Karpas-422 (cell line): ENCODE data around the gene PTPRD. TPM values are rescaled to one million over a fixed set of nuclear protein-coding genes. Genes with fewer than 3 reads are reported as not detected.

Source experiments
- DNase-seq: peaks from one replicate; pipeline ENCODE4 v3.0.0-alpha.2; 2015
- H2AFZ ChIP-seq: fragments of 200-600 bp; sonication (generic); 2 replicates; pipeline ENCODE4 v1.6.1; 2014; ENCODE audit warnings: antibody characterized with exemption, low read length, mixed read lengths
- H3K27ac ChIP-seq: fragments of 200-600 bp; sonication (generic); 2 replicates; pipeline ENCODE4 v1.5.1; 2014; ENCODE audit warnings: mild to moderate bottlenecking, low read length, moderate library complexity
- H3K27me3 ChIP-seq: fragments of 200-600 bp; sonication (generic); 2 replicates; pipeline ENCODE4 v1.6.1; 2014; ENCODE audit warnings: low read length, mixed read lengths
- H3K36me3 ChIP-seq: fragments of 200-600 bp; sonication (generic); 2 replicates; pipeline ENCODE4 v1.6.1; 2014; ENCODE audit warnings: low read length, mixed read lengths; ENCODE audit not compliant: insufficient read depth
- H3K4me1 ChIP-seq: fragments of 200-600 bp; sonication (generic); 2 replicates; pipeline ENCODE4 v1.6.1; 2014; ENCODE audit warnings: mild to moderate bottlenecking, low read length, mixed read lengths
- H3K4me2 ChIP-seq: fragments of 200-600 bp; sonication (generic); 2 replicates; pipeline ENCODE4 v1.6.1; 2014; ENCODE audit warnings: low read length, low read depth, mild to moderate bottlenecking; ENCODE audit not compliant: poor library complexity, severe bottlenecking
- H3K4me3 ChIP-seq: fragments of 200-600 bp; sonication (generic); 2 replicates; pipeline ENCODE4 v1.5.1; 2014; ENCODE audit warnings: mild to moderate bottlenecking, antibody characterized with exemption, low read length, mixed read lengths
- H3K79me2 ChIP-seq: fragments of 200-600 bp; sonication (generic); 2 replicates; pipeline ENCODE4 v1.6.1; 2014; ENCODE audit warnings: mild to moderate bottlenecking, low read length, mixed read lengths
- H3K9ac ChIP-seq: fragments of 200-600 bp; sonication (generic); 2 replicates; pipeline ENCODE4 v1.6.0; 2014; ENCODE audit warnings: low read length
- H3K9me2 ChIP-seq: fragments of 200-600 bp; sonication (generic), shearing (Covaris generic); replicated peaks from 2 replicates; pipeline ENCODE4 v1.6.0; 2014; ENCODE audit warnings: mild to moderate bottlenecking, low read length, moderate library complexity; ENCODE audit not compliant: insufficient read depth
- H3K9me3 ChIP-seq: fragments of 300-700, 200-600 bp; sonication (generic); 2 replicates; pipeline ENCODE4 v1.6.1; 2014; ENCODE audit warnings: low read length, mixed read lengths
- H4K20me1 ChIP-seq: fragments of 200-600 bp; sonication (generic); 2 replicates; pipeline ENCODE4 v1.6.1; 2014; ENCODE audit warnings: mild to moderate bottlenecking, antibody characterized with exemption, low read length, low read depth; ENCODE audit not compliant: insufficient read depth
- total RNA-seq: library from RNA; depleted of rRNA; stranded (reverse); fragments of >200 nt; shearing (Covaris generic); gene quantifications from 2 replicates; pipeline ENCODE4 v1.2.3, GENCODE V29; 2014; ENCODE audit warnings: low replicate concordance

PTPRD gene
- total RNA-seq, 1 experiment from 2014 or later, result 0.63 TPM

DNA sequence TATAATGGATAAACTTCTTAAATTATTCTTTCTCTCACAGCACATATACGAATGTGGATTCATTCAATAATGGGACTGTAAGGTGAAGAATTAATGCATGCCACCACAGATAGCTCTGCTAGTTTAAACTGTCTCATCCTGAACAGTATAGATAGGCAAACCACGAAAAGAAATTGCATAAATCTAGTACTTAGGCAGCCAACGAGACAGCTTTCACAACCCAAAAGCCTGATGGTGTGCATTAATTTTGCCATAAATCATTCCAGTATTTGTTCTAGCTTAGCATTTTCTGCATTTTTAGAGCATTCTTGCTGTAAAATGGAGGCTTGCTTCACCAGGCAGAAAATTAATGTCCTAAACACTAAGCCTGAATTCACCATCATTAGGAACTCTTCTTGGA lies 1979.0 kb downstream of the PTPRD start:
- Histone ChIP-seq H4K20me1 (no peaks in the 10 kb centered on the region), H2AFZ (no peak overlapping the region; the same call in 1 of the 2 replicates), H3K9me2 (no peaks in the 10 kb centered on the region), H3K9me3 (peaks cover 27% of the 10 kb centered on the region), H3K36me3 (no peaks in the 10 kb centered on the region), H3K4me3 (no peak overlapping the region), H3K4me2 (no peak overlapping the region), H3K27ac (no peak overlapping the region), H3K27me3 (no peaks in the 10 kb centered on the region), H3K4me1 (no peaks in the 10 kb centered on the region), H3K9ac (no peak overlapping the region), H3K79me2 (no peaks in the 10 kb centered on the region)
- DNase-seq, result no peak

DNA sequence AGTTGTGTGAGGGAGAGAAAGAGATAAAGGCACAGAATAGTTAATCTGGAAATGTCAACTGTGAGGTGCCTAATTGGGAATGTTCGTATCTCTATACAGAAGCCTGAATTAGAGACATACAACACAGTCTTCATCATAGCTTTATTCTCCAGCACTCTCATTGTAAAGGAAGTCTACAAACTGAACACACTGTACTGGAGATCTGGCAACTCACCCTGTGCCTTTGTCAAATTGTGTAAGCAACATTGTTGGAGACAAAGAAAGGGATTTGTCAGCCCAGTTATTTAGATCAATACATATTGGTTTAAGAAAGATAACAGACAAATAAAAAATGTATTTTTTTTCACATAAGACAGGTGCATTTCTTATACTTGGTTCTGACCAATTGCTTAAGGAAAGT lies 1980.3 kb downstream of the PTPRD start:
- Histone ChIP-seq H3K4me2 (no peak overlapping the region), H3K27me3 (no peaks in the 10 kb centered on the region), H3K4me1 (no peaks in the 10 kb centered on the region), H3K9me3 (peaks cover 20% of the 10 kb centered on the region), H3K9me2 (no peaks in the 10 kb centered on the region), H3K36me3 (no peaks in the 10 kb centered on the region), H2AFZ (no peak overlapping the region), H3K27ac (no peak overlapping the region), H4K20me1 (no peaks in the 10 kb centered on the region), H3K4me3 (no peak overlapping the region), H3K79me2 (no peaks in the 10 kb centered on the region), H3K9ac (no peak overlapping the region)
- DNase-seq, result no peak

GRCh38 chr9:8628791-8629190 lies 1984.0 kb downstream of the PTPRD start:
- no peaks in the 10 kb centered on the region for H3K79me2 ChIP-seq
- H3K4me3 ChIP-seq, result no peak overlapping the region
- peaks cover 9% of the 10 kb centered on the region for H3K9me3 ChIP-seq
- no peak overlapping the region for H3K9ac ChIP-seq
- DNase-seq, result no peak
- no peak overlapping the region for H2AFZ ChIP-seq
- no peak overlapping the region for H3K27ac ChIP-seq
- H4K20me1 ChIP-seq, result no peaks in the 10 kb centered on the region
- no peaks in the 10 kb centered on the region for H3K4me1 ChIP-seq
- no peaks in the 10 kb centered on the region for H3K27me3 ChIP-seq
- no peaks in the 10 kb centered on the region for H3K9me2 ChIP-seq
- no peaks in the 10 kb centered on the region for H3K36me3 ChIP-seq
- no peak overlapping the region for H3K4me2 ChIP-seq

DNA sequence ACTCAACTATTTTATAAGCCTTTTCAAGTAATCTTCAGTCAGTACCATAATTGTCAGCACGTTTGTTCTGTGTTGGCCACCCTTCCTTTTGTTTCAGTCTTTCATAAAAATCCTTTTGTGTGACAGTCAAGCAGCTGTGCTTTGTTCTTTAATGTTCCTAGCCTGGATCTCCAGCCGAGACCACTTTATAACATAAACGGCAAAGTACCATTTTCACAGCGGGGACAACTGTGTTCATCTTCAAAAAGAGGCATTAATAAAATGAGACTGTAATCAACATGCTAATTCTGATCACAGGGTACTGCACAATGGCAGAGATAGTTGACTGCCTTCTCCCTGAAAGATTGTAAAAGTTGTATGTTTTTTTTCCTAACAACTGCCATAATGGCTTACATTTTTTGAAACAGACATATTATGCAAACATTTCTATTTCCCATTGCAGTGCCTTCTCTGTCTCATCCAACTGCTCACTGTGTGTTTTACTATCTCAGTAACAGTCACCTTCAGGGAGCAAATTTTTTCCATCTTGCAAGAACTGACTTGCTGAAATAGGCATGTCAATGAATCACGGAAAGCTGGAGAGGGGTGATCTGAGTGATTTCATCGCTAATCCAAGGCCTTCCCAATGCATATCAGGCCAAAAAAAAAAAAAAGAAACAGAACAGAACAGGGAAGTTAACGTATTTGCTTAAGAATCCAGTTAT lies 1984.7 kb downstream of the PTPRD start:
- peaks cover 14% of the 10 kb centered on the region for H3K9me3 ChIP-seq
- no peak for DNase-seq
- H3K79me2 ChIP-seq, result no peaks in the 10 kb centered on the region
- H3K4me1 ChIP-seq, result no peaks in the 10 kb centered on the region
- no peak overlapping the region for H3K9ac ChIP-seq
- H4K20me1 ChIP-seq, result no peaks in the 10 kb centered on the region
- H3K4me2 ChIP-seq, result no peak overlapping the region
- 0 out of 2 replicates have a peak overlapping the region, but pooled peaks have one; percentile 5 for H2AFZ ChIP-seq
- no peaks in the 10 kb centered on the region for H3K27me3 ChIP-seq
- no peaks in the 10 kb centered on the region for H3K9me2 ChIP-seq
- no peak overlapping the region for H3K27ac ChIP-seq
- H3K4me3 ChIP-seq, result no peak overlapping the region
- H3K36me3 ChIP-seq, result no peaks in the 10 kb centered on the region

GRCh38 chr9:8622871-8623270 lies 1989.9 kb downstream of the PTPRD start:
- no peaks in the 10 kb centered on the region for H3K79me2 ChIP-seq
- H4K20me1 ChIP-seq, result no peaks in the 10 kb centered on the region
- H3K36me3 ChIP-seq, result no peaks in the 10 kb centered on the region
- H3K27ac ChIP-seq, result no peak overlapping the region
- H2AFZ ChIP-seq, result no peak overlapping the region
- H3K4me3 ChIP-seq, result no peak overlapping the region
- H3K27me3 ChIP-seq, result no peaks in the 10 kb centered on the region
- no peaks in the 10 kb centered on the region for H3K4me1 ChIP-seq
- peaks cover 23% of the 10 kb centered on the region for H3K9me3 ChIP-seq
- H3K9ac ChIP-seq, result no peak overlapping the region
- DNase-seq, result no peak
- no peak overlapping the region for H3K4me2 ChIP-seq
- H3K9me2 ChIP-seq, result no peaks in the 10 kb centered on the region

DNA sequence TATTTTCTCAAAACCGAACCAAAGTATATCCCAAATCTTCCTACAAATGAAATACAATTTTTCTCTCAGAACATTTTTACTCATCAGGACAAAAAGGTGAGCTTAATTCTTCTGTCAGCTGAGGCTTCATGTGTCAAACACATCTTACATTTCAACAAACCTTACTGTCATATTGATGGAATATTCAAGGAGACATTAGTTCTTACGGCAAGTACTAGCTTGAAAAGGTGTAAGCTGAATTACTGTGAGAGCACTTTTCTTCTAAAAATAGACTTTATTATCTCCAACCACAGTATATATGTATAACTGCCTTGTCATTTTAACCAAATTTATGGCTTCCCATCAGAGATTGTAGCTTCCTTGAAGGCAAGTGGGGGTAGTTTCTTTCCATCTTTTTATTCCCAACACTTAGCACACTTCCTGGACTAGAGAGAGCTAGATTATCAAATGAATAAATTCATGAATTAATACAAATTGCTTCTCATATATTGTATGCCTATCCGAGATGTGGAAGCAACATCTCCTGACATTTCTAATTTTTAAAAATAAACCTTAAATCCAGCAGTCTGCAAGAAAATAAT lies 1990.5 kb downstream of the PTPRD start:
- H3K27ac ChIP-seq, result no peak overlapping the region
- H4K20me1 ChIP-seq, result no peaks in the 10 kb centered on the region
- H3K9me3 ChIP-seq, result peaks cover 23% of the 10 kb centered on the region
- no peak overlapping the region for H2AFZ ChIP-seq
- no peak overlapping the region for H3K4me2 ChIP-seq
- DNase-seq, result no peak
- H3K9me2 ChIP-seq, result no peaks in the 10 kb centered on the region
- no peak overlapping the region for H3K9ac ChIP-seq
- no peaks in the 10 kb centered on the region for H3K4me1 ChIP-seq
- H3K27me3 ChIP-seq, result no peaks in the 10 kb centered on the region
- H3K79me2 ChIP-seq, result no peaks in the 10 kb centered on the region
- H3K4me3 ChIP-seq, result no peak overlapping the region
- no peaks in the 10 kb centered on the region for H3K36me3 ChIP-seq

- H3K9me2 ChIP-seq, result no peaks in the 10 kb centered on the region
- peaks cover 23% of the 10 kb centered on the region for H3K9me3 ChIP-seq
- no peaks in the 10 kb centered on the region for H3K79me2 ChIP-seq
- H3K36me3 ChIP-seq, result no peaks in the 10 kb centered on the region
- no peaks in the 10 kb centered on the region for H4K20me1 ChIP-seq
- H3K27me3 ChIP-seq, result no peaks in the 10 kb centered on the region
- no peak overlapping the region for H3K4me3 ChIP-seq
- H3K27ac ChIP-seq, result no peak overlapping the region
- no peak overlapping the region for H3K9ac ChIP-seq
- H3K4me2 ChIP-seq, result no peak overlapping the region
- no peak overlapping the region for H2AFZ ChIP-seq
- DNase-seq, result no peak
- H3K4me1 ChIP-seq, result no peaks in the 10 kb centered on the region
These were observed 1991.4 kb downstream of the PTPRD start for GRCh38 chr9:8621416-8621815.

DNA sequence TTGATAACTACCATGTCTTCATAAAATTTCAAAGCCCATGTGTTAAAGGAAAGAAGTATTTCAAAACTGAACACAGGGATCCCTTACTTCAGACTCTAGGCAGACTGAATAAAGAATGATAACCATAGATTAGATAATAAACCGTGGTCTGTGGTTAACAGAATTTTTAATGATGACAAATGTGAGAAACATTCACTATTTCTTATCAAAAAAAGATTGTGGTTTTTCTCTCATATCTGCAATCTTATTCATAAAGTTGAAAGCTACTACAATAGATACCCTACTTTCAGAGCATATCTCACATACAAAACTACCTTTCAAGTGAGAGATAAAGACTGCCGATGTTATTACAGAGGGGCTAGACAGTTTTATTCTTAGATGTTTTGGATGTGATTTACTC lies 1996.4 kb downstream of the PTPRD start:
- no peaks in the 10 kb centered on the region for H4K20me1 ChIP-seq
- H3K79me2 ChIP-seq, result no peaks in the 10 kb centered on the region
- H3K9me2 ChIP-seq, result no peaks in the 10 kb centered on the region
- no peak overlapping the region for H3K27ac ChIP-seq
- DNase-seq, result no peak
- H3K4me1 ChIP-seq, result no peaks in the 10 kb centered on the region
- H3K27me3 ChIP-seq, result no peaks in the 10 kb centered on the region
- peaks cover 14% of the 10 kb centered on the region for H3K9me3 ChIP-seq
- H3K9ac ChIP-seq, result no peak overlapping the region
- no peak overlapping the region for H3K4me2 ChIP-seq
- no peaks in the 10 kb centered on the region for H3K36me3 ChIP-seq
- no peak overlapping the region for H3K4me3 ChIP-seq
- H2AFZ ChIP-seq, result no peak overlapping the region
